Astrocyte (in vitro differentiated cells and primary cell): Measurements from ENCODE around the gene MCOLN1. TPM values are rescaled to one million over a fixed set of nuclear protein-coding genes. Genes with fewer than 3 reads are reported as not detected.

ENCODE experiments used
- DNase-seq: peaks from one replicate; pipeline ENCODE4 v3.0.0-alpha.2; 2010; ENCODE audit warnings: low read depth
- FAIRE-seq: peaks from 2 replicates; lab custom pipeline; 2011; peaks lifted over from hg19 to GRCh38; lab: Jason Lieb, UNC
- H2AFZ ChIP-seq: 2 replicates; pipeline ENCODE4 v1.6.0; 2012; ENCODE audit warnings: low read depth, low read length, inconsistent platforms
- H3K27ac ChIP-seq: 2 replicates; pipeline ENCODE4 v1.5.1; 2011; ENCODE audit warnings: low read depth, low read length, inconsistent platforms
- H3K27me3 ChIP-seq: 2 replicates; pipeline ENCODE4 v1.6.0; 2011; ENCODE audit warnings: low read length, inconsistent platforms; ENCODE audit not compliant: insufficient read depth
- H3K36me3 ChIP-seq: 2 replicates; pipeline ENCODE4 v1.5.1; 2011; ENCODE audit warnings: low read length, inconsistent platforms; ENCODE audit not compliant: insufficient read depth
- H3K4me1 ChIP-seq: 2 replicates; pipeline ENCODE4 v1.5.1; 2011; ENCODE audit warnings: low read length, inconsistent platforms; ENCODE audit not compliant: insufficient read depth
- H3K4me2 ChIP-seq: 2 replicates; pipeline ENCODE4 v1.6.0; 2012; ENCODE audit warnings: low read length, inconsistent platforms
- H3K4me3 ChIP-seq: 2 replicates; pipeline ENCODE4 v1.5.1; 2011; ENCODE audit warnings: low read depth, mild to moderate bottlenecking, low read length, inconsistent platforms; ENCODE audit not compliant: insufficient read depth
- H3K79me2 ChIP-seq: 2 replicates; pipeline ENCODE4 v1.6.0; 2012; ENCODE audit warnings: mild to moderate bottlenecking, low read length, inconsistent platforms; ENCODE audit not compliant: insufficient read depth
- H3K9ac ChIP-seq: 2 replicates; pipeline ENCODE4 v1.6.0; 2012; ENCODE audit warnings: mild to moderate bottlenecking, low read length, inconsistent platforms
- H3K9me3 ChIP-seq: 2 replicates; pipeline ENCODE4 v1.5.1; 2012; ENCODE audit warnings: low read depth, mild to moderate bottlenecking, low read length, inconsistent platforms; ENCODE audit not compliant: insufficient read depth
- H4K20me1 ChIP-seq: 2 replicates; pipeline ENCODE4 v1.6.0; 2012; ENCODE audit warnings: low read length, inconsistent platforms; ENCODE audit not compliant: insufficient read depth
- H3K27ac Mint-ChIP-seq: one replicate; pipeline ENCODE4 v1.8.0; 2021; ENCODE audit warnings: mild to moderate bottlenecking, mixed read lengths; ENCODE audit not compliant: unreplicated experiment
- H3K27me3 Mint-ChIP-seq: one replicate; pipeline ENCODE4 v1.8.0; 2021; ENCODE audit warnings: low read depth, mixed read lengths; ENCODE audit not compliant: unreplicated experiment
- H3K36me3 Mint-ChIP-seq: one replicate; pipeline ENCODE4 v1.8.0; 2021; ENCODE audit warnings: low read depth, mixed read lengths; ENCODE audit not compliant: unreplicated experiment
- H3K4me1 Mint-ChIP-seq: one replicate; pipeline ENCODE4 v1.8.0; 2021; ENCODE audit warnings: low read depth, mixed read lengths; ENCODE audit not compliant: unreplicated experiment
- H3K4me3 Mint-ChIP-seq: one replicate; pipeline ENCODE4 v1.8.0; 2021; ENCODE audit warnings: mild to moderate bottlenecking, moderate library complexity, mixed read lengths; ENCODE audit not compliant: unreplicated experiment
- H3K9me3 Mint-ChIP-seq: one replicate; pipeline ENCODE4 v1.8.0; 2021; ENCODE audit warnings: mild to moderate bottlenecking, mixed read lengths; ENCODE audit not compliant: unreplicated experiment
- EZH2 ChIP-seq: IDR thresholded peaks from 2 replicates; pipeline ENCODE4 v1.6.1; 2012; ENCODE audit warnings: mild to moderate bottlenecking, low read length, inconsistent platforms; ENCODE audit not compliant: insufficient read depth
- total RNA-seq: library from RNA; stranded (reverse); gene quantifications from 2 replicates; pipeline ENCODE4 v1.2.1, GENCODE V29; 2021
- TF ChIP-seq, protein P1 (sequence below): IDR thresholded peaks from 2 replicates; pipeline ENCODE4 v1.5.1; 2011; ENCODE audit warnings: low read depth, mild to moderate bottlenecking, inconsistent platforms, low read length, moderate library complexity; ENCODE audit not compliant: insufficient read depth

The MCOLN1 gene
- total RNA-seq, 1 donor from 2014 or later: 26.2 TPM

DNA sequence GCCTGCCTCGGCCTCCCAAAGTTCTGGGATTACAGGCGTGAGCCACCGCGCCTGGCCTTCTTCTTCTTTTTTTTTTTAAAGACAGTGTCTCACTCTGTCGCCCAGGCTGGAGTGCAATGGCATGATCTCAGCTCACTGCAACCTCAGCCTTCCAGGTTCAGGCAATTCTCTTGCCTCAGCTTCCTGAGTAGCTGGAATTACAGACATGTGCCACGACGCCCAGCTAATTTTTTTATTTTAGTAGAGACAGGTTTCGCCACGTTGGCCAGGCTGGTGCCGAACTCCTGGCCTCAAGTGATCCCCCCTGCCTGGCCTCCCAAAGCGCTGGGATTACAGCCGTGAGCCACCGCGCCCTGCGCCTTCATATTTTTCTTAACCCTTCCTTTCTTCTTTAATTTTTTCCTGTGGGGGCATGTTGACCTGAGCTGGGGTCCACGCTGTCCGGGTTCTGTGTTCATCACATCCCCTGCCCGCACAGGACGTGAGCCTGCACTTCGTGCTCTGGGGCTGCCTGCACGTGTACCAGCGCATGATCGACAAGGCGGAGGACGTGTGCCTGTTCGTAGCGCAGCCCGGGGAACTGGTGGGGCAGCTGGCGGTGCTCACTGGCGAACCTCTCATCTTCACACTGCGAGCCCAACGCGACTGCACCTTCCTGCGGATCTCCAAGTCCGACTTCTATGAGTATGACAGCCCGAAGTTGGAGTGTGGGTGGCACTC lies 27.2 kb downstream of the MCOLN1 start:
- no peaks in the 10 kb centered on the region for H3K27me3 Mint-ChIP-seq
- peaks cover 20% of the 10 kb centered on the region for H3K36me3 Mint-ChIP-seq
- H3K9ac ChIP-seq: no peak overlapping the region
- no peaks in the 10 kb centered on the region for H3K9me3 Mint-ChIP-seq
- no peaks in the 10 kb centered on the region for H3K9me3 ChIP-seq
- no peak overlapping the region for H3K4me3 Mint-ChIP-seq
- FAIRE-seq (no peak), DNase-seq (no peak)
- TF ChIP-seq EZH2: no peak
- TF ChIP-seq, protein P1, sequence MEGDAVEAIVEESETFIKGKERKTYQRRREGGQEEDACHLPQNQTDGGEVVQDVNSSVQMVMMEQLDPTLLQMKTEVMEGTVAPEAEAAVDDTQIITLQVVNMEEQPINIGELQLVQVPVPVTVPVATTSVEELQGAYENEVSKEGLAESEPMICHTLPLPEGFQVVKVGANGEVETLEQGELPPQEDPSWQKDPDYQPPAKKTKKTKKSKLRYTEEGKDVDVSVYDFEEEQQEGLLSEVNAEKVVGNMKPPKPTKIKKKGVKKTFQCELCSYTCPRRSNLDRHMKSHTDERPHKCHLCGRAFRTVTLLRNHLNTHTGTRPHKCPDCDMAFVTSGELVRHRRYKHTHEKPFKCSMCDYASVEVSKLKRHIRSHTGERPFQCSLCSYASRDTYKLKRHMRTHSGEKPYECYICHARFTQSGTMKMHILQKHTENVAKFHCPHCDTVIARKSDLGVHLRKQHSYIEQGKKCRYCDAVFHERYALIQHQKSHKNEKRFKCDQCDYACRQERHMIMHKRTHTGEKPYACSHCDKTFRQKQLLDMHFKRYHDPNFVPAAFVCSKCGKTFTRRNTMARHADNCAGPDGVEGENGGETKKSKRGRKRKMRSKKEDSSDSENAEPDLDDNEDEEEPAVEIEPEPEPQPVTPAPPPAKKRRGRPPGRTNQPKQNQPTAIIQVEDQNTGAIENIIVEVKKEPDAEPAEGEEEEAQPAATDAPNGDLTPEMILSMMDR: no peak
- no peaks in the 10 kb centered on the region for H3K4me1 ChIP-seq
- no peak overlapping the region for H3K27ac ChIP-seq
- H3K27ac Mint-ChIP-seq: no peak overlapping the region
- H3K4me2 ChIP-seq: no peak overlapping the region
- no peak overlapping the region for H3K4me3 ChIP-seq
- H3K4me1 Mint-ChIP-seq: peaks cover 3% of the 10 kb centered on the region
- no peak overlapping the region for H2AFZ ChIP-seq
- H3K27me3 ChIP-seq: no peaks in the 10 kb centered on the region
- no peaks in the 10 kb centered on the region for H3K36me3 ChIP-seq
- H3K79me2 ChIP-seq: no peaks in the 10 kb centered on the region
- H4K20me1 ChIP-seq: no peaks in the 10 kb centered on the region

DNA sequence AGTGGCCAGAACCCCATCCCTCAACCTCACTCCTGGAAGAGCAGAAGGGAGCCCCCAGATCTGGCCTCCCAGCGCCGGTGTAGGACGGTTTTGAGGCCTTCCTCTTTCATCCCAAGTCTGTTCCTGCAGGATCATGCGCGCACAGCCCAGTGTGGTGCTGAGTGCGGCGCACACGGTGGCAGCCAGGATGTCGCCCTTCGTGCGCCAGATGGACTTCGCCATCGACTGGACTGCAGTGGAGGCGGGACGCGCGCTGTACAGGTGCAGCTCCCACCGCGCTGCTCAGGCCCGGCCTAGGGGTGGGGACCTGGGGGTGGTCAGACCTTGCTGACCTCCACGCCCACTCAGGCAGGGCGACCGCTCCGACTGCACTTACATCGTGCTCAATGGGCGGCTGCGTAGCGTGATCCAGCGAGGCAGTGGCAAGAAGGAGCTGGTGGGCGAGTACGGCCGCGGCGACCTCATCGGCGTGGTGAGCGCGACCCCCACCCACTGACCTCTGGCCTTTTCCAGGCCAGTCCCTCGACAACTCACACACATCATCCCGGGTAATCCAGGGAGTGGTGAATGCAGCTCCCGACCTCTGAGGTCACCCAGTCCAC lies 27.8 kb downstream of the MCOLN1 start:
- no peak overlapping the region for H3K27ac ChIP-seq
- Mint-ChIP-seq H3K4me1 (peaks cover 3% of the 10 kb centered on the region), H3K27me3 (no peaks in the 10 kb centered on the region), H3K9me3 (no peaks in the 10 kb centered on the region), H3K4me3 (no peak overlapping the region), H3K27ac (no peak overlapping the region), H3K36me3 (peaks cover 20% of the 10 kb centered on the region)
- no peaks in the 10 kb centered on the region for H4K20me1 ChIP-seq
- H3K4me2 ChIP-seq: no peak overlapping the region
- no peak overlapping the region for H2AFZ ChIP-seq
- H3K27me3 ChIP-seq: no peaks in the 10 kb centered on the region
- DNase-seq (no peak), FAIRE-seq (no peak)
- no peaks in the 10 kb centered on the region for H3K36me3 ChIP-seq
- H3K4me3 ChIP-seq: no peak overlapping the region
- H3K9ac ChIP-seq: no peak overlapping the region
- no peak for TF ChIP-seq EZH2
- TF ChIP-seq, protein P1: no peak
- no peaks in the 10 kb centered on the region for H3K9me3 ChIP-seq
- no peaks in the 10 kb centered on the region for H3K4me1 ChIP-seq
- H3K79me2 ChIP-seq: no peaks in the 10 kb centered on the region
